Fibroblast of skin of abdomen (primary cell): Measurements from ENCODE around the gene CDK13.

Source experiments
- DNase-seq: peaks from one replicate; pipeline ENCODE4 v3.0.0-alpha.2; 2013

The CDK13 gene

GRCh38 chr7:39950473-39951225 lies 593 bp downstream of the CDK13 start:
- DNase-seq, result peak; percentile 39

- DNase-seq, result peak; percentile 52
Observed at GRCh38 chr7:39951226-39952194, 1.5 kb downstream of the CDK13 start.

GRCh38 chr7:39952374-39952773 lies 2.3 kb downstream of the CDK13 start:
- peak; percentile 54 for DNase-seq

GRCh38 chr7:39952803-39953202 lies 2.7 kb downstream of the CDK13 start:
- DNase-seq, result no peak

GRCh38 chr7:39954694-39955093 lies 4.6 kb downstream of the CDK13 start:
- no peak for DNase-seq

- DNase-seq, result no peak
Observed at GRCh38 chr7:39958038-39958437, 8.0 kb downstream of the CDK13 start.

GRCh38 chr7:39967406-39968161 lies 17.5 kb downstream of the CDK13 start:
- DNase-seq, result no peak

GRCh38 chr7:39969431-39969830 lies 19.4 kb downstream of the CDK13 start:
- DNase-seq, result peak; percentile 22

GRCh38 chr7:39971924-39972323 lies 21.9 kb downstream of the CDK13 start:
- DNase-seq, result no peak

- DNase-seq, result no peak
Observed at GRCh38 chr7:39973801-39974200, 23.7 kb downstream of the CDK13 start.

GRCh38 chr7:39978230-39978934 lies 28.3 kb downstream of the CDK13 start:
- DNase-seq, result no peak

GRCh38 chr7:39979406-39980073 lies 29.5 kb downstream of the CDK13 start:
- DNase-seq, result no peak

- no peak for DNase-seq
Observed at GRCh38 chr7:39985398-39985918, 35.4 kb downstream of the CDK13 start.

- DNase-seq, result no peak
Observed at GRCh38 chr7:39987641-39988347, 37.7 kb downstream of the CDK13 start.

- DNase-seq, result peak; percentile 25
Observed at GRCh38 chr7:40000734-40001315, 50.8 kb downstream of the CDK13 start.

- DNase-seq, result no peak
Observed at GRCh38 chr7:40001649-40002048, 51.6 kb downstream of the CDK13 start.

GRCh38 chr7:40003597-40003996 lies 53.5 kb downstream of the CDK13 start:
- no peak for DNase-seq

GRCh38 chr7:40008223-40008815 lies 58.3 kb downstream of the CDK13 start:
- DNase-seq, result peak; percentile 64

GRCh38 chr7:40009301-40009700 lies 59.2 kb downstream of the CDK13 start:
- no peak for DNase-seq

- DNase-seq, result no peak
Observed at GRCh38 chr7:40014376-40014775, 64.3 kb downstream of the CDK13 start.
